WTC11 (cell line): ENCODE results near the gene ZCCHC24. TPM values are rescaled to one million over a fixed set of nuclear protein-coding genes. Genes with fewer than 3 reads are reported as not detected.

ENCODE experiments used
- ATAC-seq: fragments of 200-7000 bp; cut with Tn5 transposase; 2 replicates; pipeline ENCODE4 v1.10.0; 2021; ENCODE audit warnings: mild to moderate bottlenecking, moderate library complexity
- CTCF ChIA-PET: fragments of 300-600 bp; sonication (Branson Sonifier 250); formaldehyde crosslinking; loops from one replicate; lab custom pipeline; 2021; ENCODE audit warnings: antibody characterized with exemption; lab: Charles Lee
- POLR2A ChIA-PET: fragments of 350-600 bp; sonication (Branson Sonifier 250); formaldehyde crosslinking; loops from one replicate; lab custom pipeline; 2021; ENCODE audit warnings: antibody characterized with exemption; lab: Charles Lee
- DNase-seq: peaks from one replicate; pipeline ENCODE4 v3.0.0; 2021; ENCODE audit warnings: low spot score
- H3K27ac Mint-ChIP-seq: 2 replicates; pipeline ENCODE4 v1.8.0; 2021; ENCODE audit warnings: mixed read lengths
- H3K27me3 Mint-ChIP-seq: 2 replicates; pipeline ENCODE4 v1.8.0; 2021; ENCODE audit warnings: low read depth, mild to moderate bottlenecking, moderate library complexity, mixed read lengths
- H3K36me3 Mint-ChIP-seq: 2 replicates; pipeline ENCODE4 v1.8.0; 2021; ENCODE audit warnings: mixed read lengths
- H3K4me1 Mint-ChIP-seq: 2 replicates; pipeline ENCODE4 v1.8.0; 2022; ENCODE audit warnings: mixed read lengths
- H3K4me3 Mint-ChIP-seq: 2 replicates; pipeline ENCODE4 v1.8.0; 2021; ENCODE audit warnings: mild to moderate bottlenecking, moderate library complexity, mixed read lengths
- H3K9me3 Mint-ChIP-seq: 2 replicates; pipeline ENCODE4 v1.8.0; 2021; ENCODE audit warnings: mixed read lengths
- E2F5 ChIP-seq: sonication (generic); formaldehyde crosslinking; IDR thresholded peaks from 2 replicates; pipeline ENCODE4 v1.8.1; 2022; ENCODE audit warnings: mild to moderate bottlenecking, moderate library complexity, missing genetic modification reagents
- EMX1 ChIP-seq: fragments of 250-450 bp; sonication (Bioruptor Pico); IDR thresholded peaks from 2 replicates; pipeline ENCODE4 v1.8.0; 2021; ENCODE audit warnings: mild to moderate bottlenecking
- ERG ChIP-seq: fragments of 250-450 bp; sonication (Bioruptor Pico); IDR thresholded peaks from 2 replicates; pipeline ENCODE4 v1.8.0; 2021; ENCODE audit warnings: mild to moderate bottlenecking
- FOXJ3 ChIP-seq: sonication (generic); formaldehyde crosslinking; IDR thresholded peaks from 2 replicates; pipeline ENCODE4 v1.9.0; 2021; ENCODE audit warnings: missing genetic modification reagents, mild to moderate bottlenecking, borderline replicate concordance
- FOXP4 ChIP-seq: sonication (generic); formaldehyde crosslinking; IDR thresholded peaks from 2 replicates; pipeline ENCODE4 v1.8.0; 2022; ENCODE audit warnings: mild to moderate bottlenecking, missing genetic modification reagents
- HMGA2 ChIP-seq: fragments of 250-450 bp; sonication (Bioruptor Pico); IDR thresholded peaks from 2 replicates; pipeline ENCODE4 v1.4.0; 2021; ENCODE audit warnings: mild to moderate bottlenecking, moderate library complexity
- IRF1 ChIP-seq: sonication (generic); formaldehyde crosslinking; IDR thresholded peaks from 2 replicates; pipeline ENCODE4 v1.8.0; 2023; ENCODE audit warnings: missing genetic modification reagents
- MLX ChIP-seq: sonication (generic); formaldehyde crosslinking; IDR thresholded peaks from 2 replicates; pipeline ENCODE4 v1.8.1; 2023; ENCODE audit warnings: mild to moderate bottlenecking, missing genetic modification reagents, moderate library complexity
- NFATC4 ChIP-seq: fragments of 250-450 bp; sonication (Bioruptor Pico); IDR thresholded peaks from 2 replicates; pipeline ENCODE4 v1.9.0; 2021; ENCODE audit warnings: mild to moderate bottlenecking
- NR1H2 ChIP-seq: sonication (generic); formaldehyde crosslinking; IDR thresholded peaks from 2 replicates; pipeline ENCODE4 v1.9.0; 2021; ENCODE audit warnings: mild to moderate bottlenecking, moderate library complexity, missing genetic modification reagents
- SP1 ChIP-seq: sonication (generic); formaldehyde crosslinking; conservative IDR thresholded peaks from 2 replicates; pipeline ENCODE4 v1.8.1; 2022; ENCODE audit warnings: missing genetic modification reagents
- TCF7 ChIP-seq: sonication (generic); formaldehyde crosslinking; IDR thresholded peaks from 2 replicates; pipeline ENCODE4 v1.8.0; 2022; ENCODE audit warnings: mild to moderate bottlenecking, low read depth, missing genetic modification reagents, moderate library complexity
- TP53 ChIP-seq: sonication (generic); formaldehyde crosslinking; IDR thresholded peaks from 2 replicates; pipeline ENCODE4 v1.8.1; 2023; ENCODE audit warnings: mild to moderate bottlenecking, missing genetic modification reagents
- USF2 ChIP-seq: sonication (generic); formaldehyde crosslinking; IDR thresholded peaks from 2 replicates; pipeline ENCODE4 v1.8.1; 2023; ENCODE audit warnings: mild to moderate bottlenecking, missing genetic modification reagents, moderate library complexity
- ZNF263 ChIP-seq: sonication (generic); formaldehyde crosslinking; IDR thresholded peaks from 2 replicates; pipeline ENCODE4 v1.8.1; 2022; ENCODE audit warnings: low read depth, mild to moderate bottlenecking, moderate library complexity, missing genetic modification reagents
- ZNF281 ChIP-seq: sonication (generic); formaldehyde crosslinking; IDR thresholded peaks from 2 replicates; pipeline ENCODE4 v1.8.0; 2023; ENCODE audit warnings: mild to moderate bottlenecking, missing genetic modification reagents
- ZNF396 ChIP-seq: fragments of 250-450 bp; sonication (Bioruptor Pico); IDR thresholded peaks from 2 replicates; pipeline ENCODE4 v1.8.0; 2021; ENCODE audit warnings: mild to moderate bottlenecking, moderate library complexity, borderline replicate concordance
- total RNA-seq: library from RNA; stranded (reverse); gene quantifications from 3 replicates; pipeline ENCODE4 v1.2.3, GENCODE V29; 2021

Gene ZCCHC24
- total RNA-seq, 1 experiment from 2014 or later: 7.7 TPM

- Mint-ChIP-seq H3K27ac (0 out of 2 replicates have a peak overlapping the region, but pooled peaks have one; percentile 57), H3K9me3 (no peaks in the 10 kb centered on the region), H3K27me3 (no peaks in the 10 kb centered on the region), H3K4me1 (peaks cover 14% of the 10 kb centered on the region), H3K4me3 (no peak overlapping the region)
- ATAC-seq: peak; percentile 55
- CTCF ChIA-PET: interaction anchor here (0.6 to 2.2 kb wide), 5 partner anchors 10 to 87 kb away, joined by 3 to 8 read pairs (median 3); partner anchors contain the start of gene ZCCHC24
- DNase-seq: no peak
- no peak for TF ChIP-seq MLX (CRISPR knock-in tag)
- TF ChIP-seq ZNF396 (CRISPR knock-in tag): no peak
- no peak for TF ChIP-seq EMX1 (CRISPR knock-in tag)
- TF ChIP-seq, all 79 proteins: peak for 0
- no peaks in the 10 kb centered on the region for H3K36me3 Mint-ChIP-seq
- POLR2A ChIA-PET: interaction anchor here (0.6 to 1.4 kb wide), 2 partner anchors 9 to 47 kb away, joined by 3 to 4 read pairs; no protein-coding TSS in a partner anchor
Observed at GRCh38 chr10:79435271-79436065, 10.0 kb downstream of the ZCCHC24 start.

- Mint-ChIP-seq H3K4me3 (no peak overlapping the region), H3K9me3 (no peaks in the 10 kb centered on the region), H3K27me3 (no peaks in the 10 kb centered on the region), H3K4me1 (peaks cover 14% of the 10 kb centered on the region), H3K27ac (peak overlapping the region; percentile 29; the same call in 1 of the 2 replicates), H3K36me3 (no peaks in the 10 kb centered on the region)
- no peak for DNase-seq
- POLR2A ChIA-PET: interaction anchor here (1.4 kb wide), 1 partner anchor 10 kb away, joined by 4 read pairs; no protein-coding TSS in a partner anchor
- CTCF ChIA-PET: interaction anchor here (1.4 to 2.6 kb wide), 3 partner anchors 33 to 60 kb away, joined by 6 to 8 read pairs (median 8); no protein-coding TSS in a partner anchor
- no peak for ATAC-seq
- TF ChIP-seq ERG (CRISPR knock-in tag) (no peak), TP53 (no peak), FOXP4 (no peak), FOXJ3 (CRISPR knock-in tag) (no peak), NR1H2 (no peak), MLX (CRISPR knock-in tag) (no peak), HMGA2 (CRISPR knock-in tag) (no peak), TCF7 (CRISPR knock-in tag) (no peak), USF2 (CRISPR knock-in tag) (no peak), NFATC4 (CRISPR knock-in tag) (no peak), ZNF281 (CRISPR knock-in tag) (no peak), IRF1 (no peak), ZNF263 (CRISPR knock-in tag) (no peak), E2F5 (CRISPR knock-in tag) (no peak), SP1 (no peak)
Observed at GRCh38 chr10:79434821-79435251, 10.6 kb downstream of the ZCCHC24 start.
